T-cell (primary cell): ENCODE measurements around the gene CALU. TPM values are rescaled to one million over a fixed set of nuclear protein-coding genes. Genes with fewer than 3 reads are reported as not detected.

ENCODE experiments used
- ATAC-seq, 4 experiments: fragments of 200-7000 bp in 3 of 4; fragments of 150-1000 bp in 1 of 4; cut with Tn5 transposase; replicated peaks in 1 of 4; 1 replicate in 3 of 4; 2 replicates in 1 of 4; pipeline ENCODE4 v1.10.0; 2021; ENCODE audit warnings: moderate library complexity in 3 of 4, mild to moderate bottlenecking in 2 of 4, moderate number of reproducible peaks in 1 of 4
- CTCF ChIA-PET, 2 donors: fragments of 300-600 bp; sonication (Branson Sonifier 250); formaldehyde crosslinking; loops; one replicate each; lab custom pipeline; 2022; ENCODE audit warnings: antibody characterized with exemption in 2 of 2; lab: Charles Lee
- POLR2A ChIA-PET, 2 donors: fragments of 300-600 bp; sonication (Branson Sonifier 250); formaldehyde crosslinking; loops; one replicate each; lab custom pipeline; 2022; ENCODE audit warnings: antibody characterized with exemption in 2 of 2; lab: Charles Lee
- DNase-seq, 35 experiments: peaks; one replicate each; pipeline versions ENCODE4 v3.0.0 to v3.0.0-alpha.2; 2013 to 2023
- H3K27ac ChIP-seq: one replicate; pipeline ENCODE4 v1.5.1; 2013; ENCODE audit warnings: low read length
- H3K27me3 ChIP-seq, 2 experiments: replicated peaks in 1 of 2; 1 replicate in 1 of 2; 2 replicates in 1 of 2; pipeline versions ENCODE4 v1.6.1 to v1.7.0; 2013; ENCODE audit warnings: low read length in 1 of 2, mixed read lengths in 1 of 2; ENCODE audit not compliant: control insufficient read depth in 2 of 2, insufficient read depth in 2 of 2; ENCODE audit errors: extremely low read depth in 1 of 2
- H3K36me3 ChIP-seq, 2 donors: 1 replicate in 1 of 2; 2 replicates in 1 of 2; pipeline versions ENCODE4 v1.6.1 to v1.7.0; 2013; ENCODE audit warnings: low read length in 1 of 2; ENCODE audit not compliant: control insufficient read depth in 2 of 2, insufficient read depth in 1 of 2; ENCODE audit errors: extremely low read depth in 1 of 2
- H3K4me1 ChIP-seq, 2 experiments: 1 replicate in 1 of 2; 2 replicates in 1 of 2; pipeline versions ENCODE4 v1.6.1 to v1.7.0; 2013; ENCODE audit warnings: low read length in 2 of 2, mixed read lengths in 1 of 2; ENCODE audit not compliant: insufficient read depth in 2 of 2, control insufficient read depth in 1 of 2; ENCODE audit errors: extremely low read depth in 1 of 2
- H3K4me3 ChIP-seq, 2 donors: 1 replicate in 1 of 2; 2 replicates in 1 of 2; pipeline versions ENCODE4 v1.5.1 to v1.7.0; 2013; ENCODE audit warnings: mild to moderate bottlenecking in 2 of 2, low read length in 1 of 2, moderate library complexity in 1 of 2; ENCODE audit not compliant: control insufficient read depth in 1 of 2; ENCODE audit errors: extremely low read depth in 1 of 2
- H3K9me3 ChIP-seq: 2 replicates; pipeline ENCODE4 v1.7.0; 2013
- H3K27ac Mint-ChIP-seq, 2 donors: one replicate each; pipeline ENCODE4 v1.8.0; 2020 to 2021; ENCODE audit warnings: mild to moderate bottlenecking in 2 of 2, mixed read lengths in 2 of 2
- H3K27me3 Mint-ChIP-seq, 2 donors: one replicate each; pipeline ENCODE4 v1.8.0; 2021 to 2022; ENCODE audit warnings: mixed read lengths in 2 of 2
- H3K36me3 Mint-ChIP-seq: one replicate; pipeline ENCODE4 v1.8.0; 2021; ENCODE audit warnings: mixed read lengths
- H3K4me1 Mint-ChIP-seq, 3 donors: one replicate each; pipeline ENCODE4 v1.8.0; 2020 to 2022; ENCODE audit warnings: mixed read lengths in 3 of 3, mild to moderate bottlenecking in 1 of 3
- H3K4me3 Mint-ChIP-seq, 3 donors: one replicate each; pipeline ENCODE4 v1.8.0; 2020 to 2022; ENCODE audit warnings: mild to moderate bottlenecking in 3 of 3, mixed read lengths in 3 of 3, moderate library complexity in 3 of 3
- H3K9me3 Mint-ChIP-seq, 3 donors: one replicate each; pipeline ENCODE4 v1.8.0; 2020 to 2022; ENCODE audit warnings: mixed read lengths in 3 of 3
- WGBS: methylation state at CpG from one replicate; pipeline ENCODE4 v1.1.5; 2013; ENCODE audit warnings: missing lambda C conversion rate; ENCODE audit not compliant: insufficient coverage; 5-methylcytosine and 5-hydroxymethylcytosine counted together
- total RNA-seq, 35 experiments: library from RNA in 6 of 35; stranded (reverse) in 6 of 35; fragments of 120-200 nt in 1 of 35; gene quantifications; one replicate each; pipeline versions ENCODE4 v1.2.1 to v1.2.4 and lab custom pipeline; 2013 to 2026

Gene CALU
- total RNA-seq, 5 donors from 2014 or later (not counting 1 experiment from before 2014, with no cell fraction given), result 15.8 to 23.4 (median 16.7) TPM

- peak overlapping the region; percentile 10 to 12 for H3K4me3 ChIP-seq
- H3K27ac ChIP-seq, result no peak overlapping the region
- H3K9me3 Mint-ChIP-seq, result no peaks in the 10 kb centered on the region
- H3K9me3 ChIP-seq, result no peaks in the 10 kb centered on the region
- ChIA-PET CTCF (interaction anchor here in 1 of 2 donors (0.6 kb wide), 1 partner anchor 320 kb away, joined by 3 read pairs; no protein-coding TSS in a partner anchor), POLR2A (no interaction called here)
- H3K4me1 ChIP-seq, result peaks cover 0 to 8% of the 10 kb centered on the region in 2 experiments
- DNase-seq, result peak in 33 of 35 experiments; percentile 8 to 53 (median 27)
- ATAC-seq, result peak in 2 of 4 experiments; percentile 61 to 76
- H3K27me3 ChIP-seq, result peaks cover 3 to 53% of the 10 kb centered on the region in 2 experiments
- peaks cover 10 to 15% (median 10%) of the 10 kb centered on the region in 3 donors for H3K4me1 Mint-ChIP-seq
- 11% methylated on average over 28 of the region's 37 CpGs for WGBS
- no peaks in the 10 kb centered on the region for H3K36me3 ChIP-seq
- H3K27ac Mint-ChIP-seq, result no peak overlapping the region
- H3K4me3 Mint-ChIP-seq, result peak overlapping the region; percentile 60 to 73 (median 61)
- no peaks in the 10 kb centered on the region for H3K36me3 Mint-ChIP-seq
- peaks cover 43 to 54% of the 10 kb centered on the region in 2 donors for H3K27me3 Mint-ChIP-seq
Observed at GRCh38 chr7:128697302-128697905, 41.8 kb upstream of the CALU start.

GRCh38 chr7:128699196-128699712, 39.9 kb upstream of the CALU start:
- H3K4me3 ChIP-seq, result no peak overlapping the region
- Mint-ChIP-seq H3K4me3 (no peak overlapping the region), H3K4me1 (peaks cover 10 to 21% (median 10%) of the 10 kb centered on the region in 3 donors), H3K36me3 (no peaks in the 10 kb centered on the region), H3K27ac (no peak overlapping the region), H3K27me3 (peaks cover 41 to 49% of the 10 kb centered on the region in 2 donors), H3K9me3 (no peaks in the 10 kb centered on the region)
- peaks cover 3 to 44% of the 10 kb centered on the region in 2 experiments for H3K27me3 ChIP-seq
- WGBS, result no CpG with 5 or more reads among the region's 3 CpGs
- H3K9me3 ChIP-seq, result no peaks in the 10 kb centered on the region
- POLR2A ChIA-PET, result no interaction called here
- H3K27ac ChIP-seq, result no peak overlapping the region
- ATAC-seq (no peak), DNase-seq (no peak)
- peaks cover 0 to 8% of the 10 kb centered on the region in 2 experiments for H3K4me1 ChIP-seq
- no peaks in the 10 kb centered on the region for H3K36me3 ChIP-seq
- CTCF ChIA-PET, result interaction anchor here in 1 of 2 donors (0.7 kb wide), 1 partner anchor 22 kb away, joined by 3 read pairs; no protein-coding TSS in a partner anchor

- no CpG with 5 or more reads among the region's 1 CpG for WGBS
- CTCF ChIA-PET, result interaction anchor here (0.7 to 1.3 kb wide), 2 partner anchors 19 to 21 kb away, joined by 3 read pairs; no protein-coding TSS in a partner anchor
- no peaks in the 10 kb centered on the region for H3K9me3 Mint-ChIP-seq
Observed at GRCh38 chr7:128699895-128700294, 39.3 kb upstream of the CALU start.

DNA sequence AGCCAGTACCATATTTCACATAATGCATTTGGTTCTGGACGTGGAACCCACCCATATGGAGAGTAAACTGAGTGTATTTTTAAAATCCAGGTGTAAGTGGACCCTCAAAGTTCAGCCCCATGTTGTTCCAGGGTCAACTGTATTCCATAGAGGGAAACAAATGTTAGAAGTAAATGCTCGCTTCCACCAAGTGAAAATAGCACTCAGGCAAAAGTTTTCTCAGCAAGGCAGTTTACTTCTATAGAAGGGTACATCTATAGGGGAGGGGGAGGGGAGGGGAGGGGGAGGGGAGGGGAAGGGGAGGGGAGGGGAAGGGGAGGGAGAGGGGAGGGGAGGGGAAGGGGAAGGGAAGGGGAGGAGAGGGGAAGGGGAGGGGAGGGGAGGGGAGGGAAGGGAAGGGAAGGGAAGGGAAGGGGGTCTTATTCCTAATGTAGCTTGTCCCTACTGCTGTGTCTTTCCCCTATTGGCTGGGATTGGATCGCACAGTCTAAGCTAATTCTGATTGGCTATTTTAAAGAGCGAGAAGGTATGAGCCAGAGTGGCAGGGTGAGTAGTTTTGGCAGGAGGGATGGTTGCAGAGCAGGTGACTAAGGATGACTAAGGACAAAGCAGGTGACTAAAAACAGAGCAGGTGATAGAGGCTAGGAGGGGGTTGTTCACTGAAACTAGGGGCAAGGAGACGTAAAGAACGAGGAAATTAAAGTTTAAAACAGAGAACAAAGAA, 37.9 kb upstream of the CALU start:
- Histone ChIP-seq H3K9me3 (no peaks in the 10 kb centered on the region), H3K27me3 (peaks cover 3 to 32% of the 10 kb centered on the region in 2 experiments), H3K4me3 (no peak overlapping the region), H3K36me3 (no peaks in the 10 kb centered on the region), H3K4me1 (peaks cover 0 to 8% of the 10 kb centered on the region in 2 experiments), H3K27ac (no peak overlapping the region)
- CTCF ChIA-PET, result interaction anchor here in 1 of 2 donors (1.3 kb wide), 1 partner anchor 18 kb away, joined by 3 read pairs; no protein-coding TSS in a partner anchor
- POLR2A ChIA-PET, result no interaction called here
- no peaks in the 10 kb centered on the region for H3K9me3 Mint-ChIP-seq
- H3K4me1 Mint-ChIP-seq, result peaks cover 10 to 21% (median 10%) of the 10 kb centered on the region in 3 donors
- 91% methylated on average over 2 of the region's 6 CpGs for WGBS
- H3K27ac Mint-ChIP-seq, result no peak overlapping the region
- ATAC-seq (no peak), DNase-seq (no peak)
- no peaks in the 10 kb centered on the region for H3K36me3 Mint-ChIP-seq
- H3K4me3 Mint-ChIP-seq, result no peak overlapping the region
- H3K27me3 Mint-ChIP-seq, result peaks cover 36 to 45% of the 10 kb centered on the region in 2 donors

More at GRCh38 chr7:128699895-128700294, 39.3 kb upstream of the CALU start:
- Histone ChIP-seq H3K27me3 (peaks cover 3 to 43% of the 10 kb centered on the region in 2 experiments), H3K4me3 (no peak overlapping the region), H3K36me3 (no peaks in the 10 kb centered on the region), H3K27ac (no peak overlapping the region), H3K9me3 (no peaks in the 10 kb centered on the region), H3K4me1 (peaks cover 0 to 8% of the 10 kb centered on the region in 2 experiments)
- Mint-ChIP-seq H3K4me3 (no peak overlapping the region), H3K27ac (no peak overlapping the region), H3K36me3 (no peaks in the 10 kb centered on the region), H3K4me1 (peaks cover 10 to 21% (median 10%) of the 10 kb centered on the region in 3 donors), H3K27me3 (peaks cover 41 to 49% of the 10 kb centered on the region in 2 donors)
- no peak for ATAC-seq
- DNase-seq, result no peak
- POLR2A ChIA-PET, result no interaction called here

DNA sequence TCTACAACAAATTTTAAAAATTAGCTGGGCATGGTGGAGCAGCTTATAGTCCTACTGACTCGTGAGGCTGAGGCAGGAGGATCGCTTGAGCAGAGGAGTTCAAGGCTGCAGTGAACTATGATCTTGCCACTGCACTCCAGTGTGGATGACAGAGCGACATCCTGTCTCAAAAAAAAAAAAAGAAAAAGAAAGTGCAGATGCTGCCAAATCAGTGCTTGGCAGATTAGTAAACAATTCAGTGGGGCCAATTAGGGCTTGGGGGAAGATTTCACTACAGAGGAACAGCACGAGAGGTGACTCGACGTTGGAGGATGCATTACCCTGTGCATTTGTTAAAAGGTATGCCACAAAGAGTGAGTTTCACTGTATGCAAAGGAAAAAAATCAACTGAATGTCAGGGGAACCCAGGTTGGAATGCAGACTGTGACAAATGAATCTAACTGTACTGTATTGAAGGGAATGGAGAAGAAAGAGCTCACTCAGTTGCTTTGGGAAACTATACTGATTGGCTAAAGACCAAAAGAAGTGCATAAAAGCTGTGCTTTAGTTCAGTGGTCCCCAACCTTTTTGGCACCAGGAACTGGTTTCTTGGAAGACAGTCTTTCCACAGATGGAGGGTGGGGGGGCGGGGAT, 35.4 kb upstream of the CALU start:
- H3K9me3 Mint-ChIP-seq, result no peaks in the 10 kb centered on the region
- no peak for ATAC-seq
- H3K4me3 ChIP-seq, result no peak overlapping the region
- peaks cover 0 to 10% of the 10 kb centered on the region in 2 experiments for H3K27me3 ChIP-seq
- peaks cover 19 to 20% of the 10 kb centered on the region in 2 donors for H3K27me3 Mint-ChIP-seq
- no peak for DNase-seq
- no peaks in the 10 kb centered on the region for H3K36me3 ChIP-seq
- H3K4me1 ChIP-seq, result no peaks in the 10 kb centered on the region
- ChIA-PET CTCF (no interaction called here), POLR2A (no interaction called here)
- H3K9me3 ChIP-seq, result no peaks in the 10 kb centered on the region
- H3K27ac ChIP-seq, result no peak overlapping the region
- 64% methylated on average over 6 of the region's 7 CpGs for WGBS
- H3K27ac Mint-ChIP-seq, result no peak overlapping the region
- no peaks in the 10 kb centered on the region for H3K36me3 Mint-ChIP-seq
- H3K4me1 Mint-ChIP-seq, result peaks cover 0 to 6% (median 0%) of the 10 kb centered on the region in 3 donors
- no peak overlapping the region for H3K4me3 Mint-ChIP-seq

- Histone ChIP-seq H3K36me3 (no peaks in the 10 kb centered on the region), H3K4me1 (no peaks in the 10 kb centered on the region), H3K9me3 (no peaks in the 10 kb centered on the region), H3K27me3 (no peaks in the 10 kb centered on the region), H3K27ac (no peak overlapping the region), H3K4me3 (no peak overlapping the region)
- peaks cover 0 to 6% (median 0%) of the 10 kb centered on the region in 3 donors for H3K4me1 Mint-ChIP-seq
- ChIA-PET CTCF (no interaction called here), POLR2A (no interaction called here)
- H3K9me3 Mint-ChIP-seq, result no peaks in the 10 kb centered on the region
- H3K27me3 Mint-ChIP-seq, result peaks cover 3 to 5% of the 10 kb centered on the region in 2 donors
- no peak overlapping the region for H3K4me3 Mint-ChIP-seq
- H3K36me3 Mint-ChIP-seq, result no peaks in the 10 kb centered on the region
- no peak for DNase-seq
- ATAC-seq, result no peak
- WGBS, result no CpG with 5 or more reads among the region's 3 CpGs
- H3K27ac Mint-ChIP-seq, result no peak overlapping the region
Observed at GRCh38 chr7:128705891-128706333, 33.2 kb upstream of the CALU start.
